22Rv1 (cell line): ENCODE measurements around the gene PLCB4.

Experiments
- H3K27ac ChIP-seq: fragments of 450-650 bp; 2 replicates; pipeline ENCODE4 v1.5.1; 2017
- ZFX ChIP-seq: fragments of 450-650 bp; IDR thresholded peaks from 2 replicates; pipeline ENCODE4 v1.6.1; 2017; ENCODE audit warnings: antibody characterized with exemption, borderline replicate concordance
- TF ChIP-seq, protein P1 (sequence below): fragments of 450-650 bp; IDR thresholded peaks from 2 replicates; pipeline ENCODE4 v1.5.1; 2017; ENCODE audit warnings: mild to moderate bottlenecking

Gene PLCB4

GRCh38 chr20:9515214-9515585 is 446.3 kb downstream of the PLCB4 start:
- TF ChIP-seq, protein P1, sequence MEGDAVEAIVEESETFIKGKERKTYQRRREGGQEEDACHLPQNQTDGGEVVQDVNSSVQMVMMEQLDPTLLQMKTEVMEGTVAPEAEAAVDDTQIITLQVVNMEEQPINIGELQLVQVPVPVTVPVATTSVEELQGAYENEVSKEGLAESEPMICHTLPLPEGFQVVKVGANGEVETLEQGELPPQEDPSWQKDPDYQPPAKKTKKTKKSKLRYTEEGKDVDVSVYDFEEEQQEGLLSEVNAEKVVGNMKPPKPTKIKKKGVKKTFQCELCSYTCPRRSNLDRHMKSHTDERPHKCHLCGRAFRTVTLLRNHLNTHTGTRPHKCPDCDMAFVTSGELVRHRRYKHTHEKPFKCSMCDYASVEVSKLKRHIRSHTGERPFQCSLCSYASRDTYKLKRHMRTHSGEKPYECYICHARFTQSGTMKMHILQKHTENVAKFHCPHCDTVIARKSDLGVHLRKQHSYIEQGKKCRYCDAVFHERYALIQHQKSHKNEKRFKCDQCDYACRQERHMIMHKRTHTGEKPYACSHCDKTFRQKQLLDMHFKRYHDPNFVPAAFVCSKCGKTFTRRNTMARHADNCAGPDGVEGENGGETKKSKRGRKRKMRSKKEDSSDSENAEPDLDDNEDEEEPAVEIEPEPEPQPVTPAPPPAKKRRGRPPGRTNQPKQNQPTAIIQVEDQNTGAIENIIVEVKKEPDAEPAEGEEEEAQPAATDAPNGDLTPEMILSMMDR = no peak
- TF ChIP-seq ZFX = no peak
- H3K27ac ChIP-seq = no peak overlapping the region

DNA sequence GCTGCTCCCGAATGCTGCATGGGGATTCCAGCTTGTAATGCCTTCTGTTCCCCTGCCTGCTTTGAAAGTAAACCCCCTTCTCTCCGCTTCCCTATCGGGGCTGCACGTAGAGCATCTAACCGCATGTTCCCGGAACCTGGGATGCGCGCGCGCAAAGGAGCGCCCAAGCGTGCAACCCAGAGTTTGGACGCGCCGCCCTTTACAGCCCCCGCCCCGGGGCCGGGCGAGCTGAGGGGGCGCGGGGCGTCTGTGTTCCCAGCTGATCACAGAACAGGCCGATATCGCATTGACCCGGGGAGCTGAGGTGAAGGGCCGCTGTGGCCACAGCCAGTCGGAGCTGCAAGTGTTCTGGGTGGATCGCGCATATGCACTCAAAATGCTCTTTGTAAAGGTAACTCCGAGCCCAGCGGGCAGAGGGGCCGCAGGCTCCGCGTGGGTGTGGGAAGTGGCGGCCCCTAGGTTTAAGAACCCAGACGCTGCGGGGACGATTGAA is 446.9 kb downstream of the PLCB4 start:
- no peak overlapping the region for H3K27ac ChIP-seq
- TF ChIP-seq, protein P1 = no peak
- no peak for TF ChIP-seq ZFX

GRCh38 chr20:9516234-9516871 is 447.5 kb downstream of the PLCB4 start:
- TF ChIP-seq, protein P1 = no peak
- no peak for TF ChIP-seq ZFX
- H3K27ac ChIP-seq = no peak overlapping the region

DNA sequence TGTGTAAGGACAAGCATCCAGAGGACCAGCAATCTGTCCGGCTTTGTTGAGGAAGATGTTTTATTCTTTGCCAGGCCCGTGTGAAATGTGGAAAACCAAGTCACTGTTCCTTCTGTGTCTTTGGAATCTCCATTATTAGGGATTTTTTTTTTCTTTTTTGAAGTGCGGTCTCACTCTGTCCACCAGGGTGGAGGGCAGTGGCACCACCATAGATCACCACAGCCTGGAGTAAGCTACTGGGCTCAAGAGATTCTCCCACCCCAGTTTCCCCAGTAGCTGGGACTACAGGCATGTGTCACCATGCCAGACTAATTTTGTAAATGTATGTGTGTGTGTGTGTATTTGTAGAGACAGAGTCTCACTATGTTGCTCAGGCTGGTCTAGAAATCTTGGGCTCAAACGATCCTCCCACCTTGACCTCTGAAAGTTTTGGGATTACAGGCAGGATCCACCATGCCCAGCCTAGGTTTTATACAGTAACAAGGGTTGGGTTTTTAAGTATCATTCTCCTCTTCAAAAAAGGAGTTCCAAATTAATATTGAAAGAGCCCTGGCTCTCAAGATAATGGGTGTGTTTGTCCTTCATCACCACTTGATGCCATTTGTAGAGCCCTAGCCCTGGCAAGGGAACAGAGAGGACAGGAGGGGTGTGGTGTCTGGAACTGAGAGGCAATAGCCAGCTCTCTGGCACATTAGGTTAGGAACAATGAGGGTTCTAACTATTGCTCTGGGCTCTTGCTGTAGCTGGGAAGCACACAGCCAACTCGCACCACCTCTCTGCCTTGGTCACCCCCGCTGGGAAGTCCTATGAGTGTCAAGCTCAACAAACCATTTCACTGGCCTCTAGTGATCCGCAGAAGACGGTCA is 448.6 kb downstream of the PLCB4 start:
- TF ChIP-seq, protein P1 = no peak
- TF ChIP-seq ZFX = no peak
- no peak overlapping the region for H3K27ac ChIP-seq

- H3K27ac ChIP-seq = no peak overlapping the region
- TF ChIP-seq, protein P1 = no peak
- no peak for TF ChIP-seq ZFX
Observed at GRCh38 chr20:9518576-9519175, 449.8 kb downstream of the PLCB4 start.

GRCh38 chr20:9520086-9520485 is 451.2 kb downstream of the PLCB4 start:
- no peak overlapping the region for H3K27ac ChIP-seq
- no peak for TF ChIP-seq ZFX
- TF ChIP-seq, protein P1 = no peak

DNA sequence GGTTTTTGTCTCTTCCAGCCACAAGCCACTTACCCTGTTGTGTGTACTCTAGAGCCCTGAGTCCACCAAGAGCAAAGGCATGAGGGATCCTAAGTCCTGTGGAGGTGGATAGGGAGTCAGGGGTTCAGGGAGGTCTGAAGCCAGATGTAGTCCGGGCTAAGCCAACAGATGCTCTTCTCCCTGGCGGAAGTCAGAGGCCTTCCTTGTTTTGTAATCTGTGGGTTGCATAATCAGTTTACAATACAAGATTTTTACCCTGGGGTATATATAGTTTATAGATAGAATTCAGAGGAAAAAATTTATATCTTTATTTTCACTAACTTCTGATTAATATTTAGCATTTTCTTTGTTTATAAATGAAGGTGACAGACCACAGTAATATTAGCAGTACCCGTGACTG is 454.7 kb downstream of the PLCB4 start:
- TF ChIP-seq, protein P1 = no peak
- TF ChIP-seq ZFX = no peak
- no peak overlapping the region for H3K27ac ChIP-seq
